ENCODE results near the gene CYFIP2. TPM values are rescaled to one million over a fixed set of nuclear protein-coding genes. Genes with fewer than 3 reads are reported as not detected.

CYFIP2 gene
- total RNA-seq, 1 donor from 2014 or later, result 42.9 TPM

- no peak for DNase-seq (ENCODE audit: low spot score)
- H3K27me3 Mint-ChIP-seq (ENCODE audit: unreplicated experiment), result no peaks in the 10 kb centered on the region
- TF ChIP-seq CTCF (IDR thresholded peaks at IDR 0.05; ENCODE audit: unreplicated experiment), result no peak
- no peaks in the 10 kb centered on the region for H3K9me3 Mint-ChIP-seq (ENCODE audit: unreplicated experiment)
- no peak overlapping the region for H3K4me3 Mint-ChIP-seq (ENCODE audit: unreplicated experiment)
- no peaks in the 10 kb centered on the region for H3K4me1 Mint-ChIP-seq (ENCODE audit: unreplicated experiment)
- no peak overlapping the region for H3K27ac Mint-ChIP-seq (ENCODE audit: unreplicated experiment)
- H3K36me3 Mint-ChIP-seq (ENCODE audit: low read depth, unreplicated experiment), result no peaks in the 10 kb centered on the region
These were observed 20.9 kb downstream of the CYFIP2 start for GRCh38 chr5:157286761-157287211.

- DNase-seq (ENCODE audit: low spot score), result no peak
- no peak overlapping the region for H3K4me3 Mint-ChIP-seq (ENCODE audit: unreplicated experiment)
- no peaks in the 10 kb centered on the region for H3K36me3 Mint-ChIP-seq (ENCODE audit: low read depth, unreplicated experiment)
- H3K9me3 Mint-ChIP-seq (ENCODE audit: unreplicated experiment), result no peaks in the 10 kb centered on the region
- H3K4me1 Mint-ChIP-seq (ENCODE audit: unreplicated experiment), result no peaks in the 10 kb centered on the region
- H3K27me3 Mint-ChIP-seq (ENCODE audit: unreplicated experiment), result no peaks in the 10 kb centered on the region
- TF ChIP-seq CTCF (IDR thresholded peaks at IDR 0.05; ENCODE audit: unreplicated experiment), result no peak
- H3K27ac Mint-ChIP-seq (ENCODE audit: unreplicated experiment), result no peak overlapping the region
These were observed 22.7 kb downstream of the CYFIP2 start for GRCh38 chr5:157288405-157289163.

GRCh38 chr5:157289164-157289819, 23.4 kb downstream of the CYFIP2 start:
- no peaks in the 10 kb centered on the region for H3K27me3 Mint-ChIP-seq (ENCODE audit: unreplicated experiment)
- H3K27ac Mint-ChIP-seq (ENCODE audit: unreplicated experiment), result no peak overlapping the region
- H3K9me3 Mint-ChIP-seq (ENCODE audit: unreplicated experiment), result no peaks in the 10 kb centered on the region
- TF ChIP-seq CTCF (IDR thresholded peaks at IDR 0.05; ENCODE audit: unreplicated experiment), result no peak
- no peak overlapping the region for H3K4me3 Mint-ChIP-seq (ENCODE audit: unreplicated experiment)
- H3K4me1 Mint-ChIP-seq (ENCODE audit: unreplicated experiment), result no peaks in the 10 kb centered on the region
- no peaks in the 10 kb centered on the region for H3K36me3 Mint-ChIP-seq (ENCODE audit: low read depth, unreplicated experiment)
- no peak for DNase-seq (ENCODE audit: low spot score)

- DNase-seq (ENCODE audit: low spot score), result no peak
- Mint-ChIP-seq H3K9me3 (ENCODE audit: unreplicated experiment) (no peaks in the 10 kb centered on the region), H3K36me3 (ENCODE audit: low read depth, unreplicated experiment) (no peaks in the 10 kb centered on the region), H3K4me1 (ENCODE audit: unreplicated experiment) (no peaks in the 10 kb centered on the region), H3K27me3 (ENCODE audit: unreplicated experiment) (no peaks in the 10 kb centered on the region), H3K4me3 (ENCODE audit: unreplicated experiment) (no peak overlapping the region), H3K27ac (ENCODE audit: unreplicated experiment) (no peak overlapping the region)
- no peak for TF ChIP-seq CTCF (IDR thresholded peaks at IDR 0.05; ENCODE audit: unreplicated experiment)
These were observed 24.4 kb downstream of the CYFIP2 start for GRCh38 chr5:157290156-157290980.
